Tibial nerve (tissue), 4 donors: ENCODE measurements around the gene CLECL1.

ENCODE experiments used
- CTCF ChIP-seq, 5 experiments: fragments of 200-600 bp in 3 of 5; fragments of 450-650 bp in 2 of 5; sonication (generic) in 3 of 5; IDR thresholded peaks; one replicate each; pipeline ENCODE4 v1.5.1; 2016 to 2019; ENCODE audit warnings: antibody characterized with exemption in 5 of 5, mild to moderate bottlenecking in 3 of 5, moderate library complexity in 2 of 5
- EP300 ChIP-seq, 2 donors: sonication (generic); formaldehyde crosslinking; IDR thresholded peaks; one replicate each; pipeline ENCODE4 v1.6.1; 2017; ENCODE audit warnings: antibody characterized with exemption in 2 of 2, mild to moderate bottlenecking in 1 of 2
- POLR2A ChIP-seq, 2 donors: fragments of 450-650 bp; IDR thresholded peaks; one replicate each; pipeline ENCODE4 v1.6.1; 2017; ENCODE audit warnings: antibody characterized with exemption in 2 of 2, mild to moderate bottlenecking in 2 of 2, moderate library complexity in 2 of 2

GRCh38 chr12:9719790-9720189, 13.1 kb downstream of the CLECL1 start:
- TF ChIP-seq POLR2A (IDR thresholded peaks at IDR 0.05) (no peak), CTCF (IDR thresholded peaks at IDR 0.05) (no peak), EP300 (IDR thresholded peaks at IDR 0.05) (no peak)
